Inflammatory macrophage treated with lipopolysaccharide for 4 hours (primary cell): ENCODE measurements around the gene BORCS8.
"Not testable (repeated sequence)": the region's sequence is repeated elsewhere in the genome, so short reads cannot be mapped to it uniquely, and the experiment has no call there.

Experiments used
- DNase-seq: peaks from one replicate; pipeline ENCODE4 v3.0.0-alpha.2; 2020

BORCS8 gene

GRCh38 chr19:19147344-19147743 lies 44.6 kb downstream of the BORCS8 start:
- no peak for DNase-seq

GRCh38 chr19:19146865-19147264 lies 45.1 kb downstream of the BORCS8 start:
- no peak for DNase-seq

- peak; percentile 44 for DNase-seq
Observed at GRCh38 chr19:19145684-19146608, 46.0 kb downstream of the BORCS8 start.

- DNase-seq, result no peak
Observed at GRCh38 chr19:19145281-19145680, 46.7 kb downstream of the BORCS8 start.

GRCh38 chr19:19142347-19142746 lies 49.6 kb downstream of the BORCS8 start:
- no peak for DNase-seq

- DNase-seq, result no peak
Observed at GRCh38 chr19:19140476-19140875, 51.5 kb downstream of the BORCS8 start.

GRCh38 chr19:19139876-19140229 lies 52.1 kb downstream of the BORCS8 start:
- no peak for DNase-seq

GRCh38 chr19:19138109-19138981 lies 53.6 kb downstream of the BORCS8 start, which contains the start of gene TMEM161A:
Gene TMEM161A, minus strand, starts transcription at chr19:19138478. Its CDS starts 50 bp downstream, at chr19:19138428.
- DNase-seq, result peak; percentile 98

- DNase-seq, result no peak
Observed at GRCh38 chr19:19137556-19138108, 54.3 kb downstream of the BORCS8 start.

GRCh38 chr19:19135713-19136112 lies 56.2 kb downstream of the BORCS8 start:
- DNase-seq, result not testable (repeated sequence)

- no peak for DNase-seq
Observed at GRCh38 chr19:19134687-19135158, 57.2 kb downstream of the BORCS8 start.

GRCh38 chr19:19133985-19134384 lies 58.0 kb downstream of the BORCS8 start:
- DNase-seq, result no peak

- DNase-seq, result no peak
Observed at GRCh38 chr19:19132912-19133311, 59.0 kb downstream of the BORCS8 start.

GRCh38 chr19:19131989-19132388 lies 60.0 kb downstream of the BORCS8 start:
- DNase-seq, result no peak
